Measurements from ENCODE around the gene PKP4.

PKP4 gene

DNA sequence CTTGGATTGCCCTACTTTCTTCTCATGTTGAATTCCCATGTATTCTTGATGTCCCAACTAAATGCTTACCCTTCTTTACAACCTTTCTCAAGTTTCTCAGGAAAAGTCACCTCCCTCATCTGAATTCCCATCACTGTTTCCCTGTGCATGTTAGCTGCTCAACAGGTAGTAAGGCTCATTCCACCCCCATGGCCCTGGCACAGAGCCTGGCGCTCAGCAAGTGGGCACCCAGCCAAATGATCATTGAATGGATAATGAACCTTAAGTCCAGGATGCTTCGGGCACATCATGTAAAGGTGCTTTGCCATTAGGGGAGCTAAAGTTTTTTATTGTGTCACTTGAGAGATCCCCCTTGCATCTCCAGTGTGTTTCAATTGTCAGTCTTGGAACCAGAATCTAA lies 124.0 kb downstream of the PKP4 start:
- H3K4me3 ChIP-seq (ENCODE audit: low read depth, low read length) = no peak overlapping the region
- TF ChIP-seq, protein P1, sequence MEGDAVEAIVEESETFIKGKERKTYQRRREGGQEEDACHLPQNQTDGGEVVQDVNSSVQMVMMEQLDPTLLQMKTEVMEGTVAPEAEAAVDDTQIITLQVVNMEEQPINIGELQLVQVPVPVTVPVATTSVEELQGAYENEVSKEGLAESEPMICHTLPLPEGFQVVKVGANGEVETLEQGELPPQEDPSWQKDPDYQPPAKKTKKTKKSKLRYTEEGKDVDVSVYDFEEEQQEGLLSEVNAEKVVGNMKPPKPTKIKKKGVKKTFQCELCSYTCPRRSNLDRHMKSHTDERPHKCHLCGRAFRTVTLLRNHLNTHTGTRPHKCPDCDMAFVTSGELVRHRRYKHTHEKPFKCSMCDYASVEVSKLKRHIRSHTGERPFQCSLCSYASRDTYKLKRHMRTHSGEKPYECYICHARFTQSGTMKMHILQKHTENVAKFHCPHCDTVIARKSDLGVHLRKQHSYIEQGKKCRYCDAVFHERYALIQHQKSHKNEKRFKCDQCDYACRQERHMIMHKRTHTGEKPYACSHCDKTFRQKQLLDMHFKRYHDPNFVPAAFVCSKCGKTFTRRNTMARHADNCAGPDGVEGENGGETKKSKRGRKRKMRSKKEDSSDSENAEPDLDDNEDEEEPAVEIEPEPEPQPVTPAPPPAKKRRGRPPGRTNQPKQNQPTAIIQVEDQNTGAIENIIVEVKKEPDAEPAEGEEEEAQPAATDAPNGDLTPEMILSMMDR (IDR thresholded peaks at IDR 0.05; ENCODE audit: low read depth, low read length) = no peak

DNA sequence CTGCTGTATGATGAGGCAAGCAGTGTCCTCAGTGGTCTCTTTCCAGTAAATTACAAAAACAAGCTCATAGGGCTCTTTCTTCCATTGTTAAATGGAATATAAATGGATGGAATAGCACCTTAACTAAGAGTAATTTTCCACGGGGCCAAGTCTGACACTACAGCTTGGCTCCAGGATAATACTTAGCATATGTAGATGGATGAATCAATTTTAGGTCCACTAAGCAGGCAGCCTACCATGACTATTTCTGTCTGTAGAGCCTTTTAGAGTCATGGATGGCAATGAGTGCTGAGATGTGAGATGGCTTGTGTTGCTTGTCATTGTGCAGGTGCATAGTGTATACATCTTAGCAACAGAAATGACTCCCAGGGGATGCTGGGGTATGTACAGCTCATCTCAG lies 125.9 kb downstream of the PKP4 start:
- TF ChIP-seq, protein P1 (IDR thresholded peaks at IDR 0.05; ENCODE audit: low read depth, low read length) = no peak
- H3K4me3 ChIP-seq (ENCODE audit: low read depth, low read length) = no peak overlapping the region

DNA sequence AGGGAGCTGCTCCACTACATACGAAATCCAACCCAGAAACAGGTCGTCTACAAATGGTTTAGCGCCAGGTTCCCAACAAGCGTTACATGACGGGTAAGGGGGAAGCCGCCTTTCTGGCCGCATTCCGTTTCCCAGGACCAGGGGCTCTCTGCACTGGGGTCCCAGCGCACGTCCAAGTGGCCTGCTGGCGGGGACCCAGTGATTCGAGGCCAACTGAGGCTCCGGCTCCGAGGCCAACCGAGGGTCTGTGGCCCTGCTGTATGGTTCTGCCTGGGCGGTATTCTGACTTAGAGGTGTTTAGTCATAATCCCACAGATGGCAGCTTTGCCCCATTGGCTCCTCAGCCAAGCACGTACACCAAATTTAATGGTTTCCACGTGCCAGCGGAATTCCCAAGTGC lies 127.2 kb downstream of the PKP4 start:
- H3K4me3 ChIP-seq (ENCODE audit: low read depth, low read length) = no peak overlapping the region
- TF ChIP-seq, protein P1 (IDR thresholded peaks at IDR 0.05; ENCODE audit: low read depth, low read length) = no peak

DNA sequence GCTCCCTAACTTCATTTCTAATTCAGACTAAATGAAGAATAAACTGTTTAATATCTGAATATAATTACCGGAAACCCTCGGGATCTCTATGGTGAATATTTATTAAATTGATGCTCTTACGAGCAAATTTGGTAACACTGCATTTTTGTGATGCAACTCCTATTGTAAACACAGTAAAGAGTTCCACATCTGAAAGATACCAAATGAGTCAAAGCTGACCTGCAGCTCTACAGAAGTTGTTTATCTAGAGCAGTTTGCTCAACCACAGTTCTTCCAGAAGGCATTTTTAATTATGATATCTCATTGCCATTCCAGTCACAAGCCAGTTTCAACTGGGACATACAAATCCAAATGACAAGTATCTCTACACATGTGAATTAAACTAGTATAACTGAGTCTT lies 129.7 kb downstream of the PKP4 start:
- H3K4me3 ChIP-seq (ENCODE audit: low read depth, low read length) = no peak overlapping the region
- TF ChIP-seq, protein P1 (IDR thresholded peaks at IDR 0.05; ENCODE audit: low read depth, low read length) = no peak

DNA sequence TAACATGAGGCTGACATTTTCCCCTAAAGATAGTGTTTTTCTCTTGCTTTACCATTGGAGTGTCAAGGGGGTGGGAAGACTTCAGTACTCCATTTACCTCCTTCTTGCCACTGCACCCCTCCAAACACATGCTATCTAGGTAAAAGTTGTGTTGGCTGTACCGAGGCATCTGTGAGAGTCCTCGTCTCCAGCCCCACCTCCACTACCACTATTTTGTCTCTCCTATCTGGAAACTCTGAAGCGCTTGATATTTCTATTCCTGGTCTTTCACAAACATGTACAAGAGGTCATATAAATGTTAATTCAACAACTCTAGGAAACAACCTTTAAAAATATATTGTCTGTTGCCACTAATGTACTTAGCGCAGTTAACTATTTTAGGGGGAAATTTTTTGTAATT lies 132.6 kb downstream of the PKP4 start:
- TF ChIP-seq, protein P1 (IDR thresholded peaks at IDR 0.05; ENCODE audit: low read depth, low read length) = no peak
- H3K4me3 ChIP-seq (ENCODE audit: low read depth, low read length) = no peak overlapping the region

DNA sequence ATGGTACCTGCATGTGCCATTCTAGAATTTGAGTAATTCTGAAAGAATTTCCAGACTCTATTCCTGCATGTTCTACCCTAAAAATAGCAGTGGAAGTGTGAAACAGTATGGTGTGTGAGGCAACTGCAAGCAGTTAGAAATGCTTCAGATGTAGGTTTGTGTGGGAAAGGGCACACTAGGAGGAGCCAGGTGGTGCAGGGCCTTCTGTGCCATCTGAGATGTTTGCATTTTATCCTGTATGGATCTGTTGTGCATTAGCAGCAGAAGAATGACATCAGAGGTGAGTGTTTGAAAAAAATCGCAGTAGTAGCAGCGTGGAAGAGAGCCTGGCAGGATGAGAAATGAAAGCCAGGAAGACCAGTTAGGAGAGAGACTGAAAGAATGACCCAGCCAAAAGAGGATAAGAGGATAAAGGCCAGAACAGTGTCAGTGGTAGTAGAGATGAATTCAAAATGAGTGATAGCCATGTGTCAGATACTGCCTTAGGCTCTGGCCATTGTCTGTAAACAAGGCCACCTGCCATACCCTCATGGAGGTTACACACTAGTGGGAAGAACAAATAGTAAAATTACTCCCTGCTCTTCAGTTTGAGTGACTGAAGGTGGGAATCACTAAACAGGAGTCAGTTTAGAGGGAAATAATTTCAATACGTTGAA lies 142.2 kb downstream of the PKP4 start:
- H3K4me3 ChIP-seq (ENCODE audit: low read depth, low read length) = no peak overlapping the region
- TF ChIP-seq, protein P1 (IDR thresholded peaks at IDR 0.05; ENCODE audit: low read depth, low read length) = no peak

DNA sequence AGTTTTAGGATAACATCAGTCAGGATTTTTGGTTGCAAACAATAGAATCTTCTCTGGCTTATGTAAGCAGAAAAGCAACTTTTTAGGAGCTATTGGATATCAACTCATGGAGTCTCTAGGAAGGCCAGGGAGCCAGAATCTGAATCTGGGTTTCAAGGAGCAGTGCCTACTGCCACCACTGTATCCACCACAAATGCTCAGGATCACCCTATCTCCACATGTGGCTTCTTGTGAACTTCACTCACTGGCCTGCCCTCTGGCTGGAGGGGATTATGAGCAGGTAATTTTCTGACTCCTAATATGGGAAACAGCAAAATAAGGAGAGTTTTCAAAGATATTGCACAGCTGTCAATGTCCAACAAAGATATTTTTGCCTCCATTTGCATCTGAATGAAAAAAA lies 142.9 kb downstream of the PKP4 start:
- TF ChIP-seq, protein P1 (IDR thresholded peaks at IDR 0.05; ENCODE audit: low read depth, low read length) = no peak

More for the DNA sequence above, 142.9 kb downstream of the PKP4 start:
- no peak overlapping the region for H3K4me3 ChIP-seq (ENCODE audit: low read depth, low read length)
